GM10266 (cell line): ENCODE measurements around the gene MED1.

Source experiments
- DNase-seq: peaks from one replicate; pipeline ENCODE4 v3.0.0; 2012; ENCODE audit errors: extremely low spot score
- TF ChIP-seq, protein P1 (sequence below): IDR thresholded peaks from 2 replicates; pipeline ENCODE4 v1.5.1; 2012; ENCODE audit warnings: mild to moderate bottlenecking, low read depth; ENCODE audit not compliant: control insufficient read depth, insufficient read depth; ENCODE audit errors: missing control alignments

The MED1 gene

DNA sequence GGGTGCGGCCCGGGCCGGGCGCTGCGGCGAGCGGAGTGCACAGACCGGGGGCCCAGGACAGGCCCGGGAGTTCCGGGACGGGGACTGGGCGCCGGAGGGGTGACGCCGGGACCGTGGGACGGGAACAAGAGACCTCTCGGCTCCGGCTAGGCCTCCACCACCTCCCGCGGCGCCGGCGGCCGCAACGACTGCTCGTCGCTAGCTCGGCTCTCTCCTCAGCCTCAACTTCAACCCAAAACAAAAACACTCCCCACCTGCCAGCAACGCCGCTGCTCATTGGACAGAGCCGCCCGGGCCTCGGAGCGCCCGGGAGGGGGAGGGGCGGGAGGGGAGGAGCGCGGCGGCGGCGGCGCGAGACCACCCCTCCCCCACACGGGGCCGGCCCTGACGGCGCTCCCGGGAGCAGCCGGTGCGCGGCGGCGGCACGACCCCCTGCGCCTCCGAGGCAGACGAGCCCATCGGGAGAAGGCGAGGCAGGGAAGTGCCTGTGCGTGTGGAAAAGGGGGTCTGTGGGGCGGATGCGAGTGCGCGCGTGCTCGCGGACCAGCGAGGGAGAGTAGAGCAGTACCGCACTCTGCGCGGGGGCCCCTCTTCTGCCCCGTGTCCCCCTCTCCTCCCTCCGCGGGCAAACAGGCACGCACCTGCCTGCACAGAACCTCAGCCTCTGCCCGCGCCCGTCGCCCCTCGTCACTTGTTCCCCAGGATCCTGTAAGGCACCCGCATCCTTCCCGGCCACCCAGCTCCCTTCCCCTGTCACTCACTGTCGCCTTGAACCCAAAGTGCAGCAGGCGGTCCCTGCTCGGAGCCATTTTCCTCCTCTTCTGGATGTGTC is 49.4 kb downstream of the MED1 start, which contains the start of gene FBXL20:
FBXL20 (minus strand) TSS at position 215 of the 832 bp plus-strand sequence. CDS start 224 bp downstream, outside the sequence.
- DNase-seq = peak; percentile 98
- TF ChIP-seq, protein P1, sequence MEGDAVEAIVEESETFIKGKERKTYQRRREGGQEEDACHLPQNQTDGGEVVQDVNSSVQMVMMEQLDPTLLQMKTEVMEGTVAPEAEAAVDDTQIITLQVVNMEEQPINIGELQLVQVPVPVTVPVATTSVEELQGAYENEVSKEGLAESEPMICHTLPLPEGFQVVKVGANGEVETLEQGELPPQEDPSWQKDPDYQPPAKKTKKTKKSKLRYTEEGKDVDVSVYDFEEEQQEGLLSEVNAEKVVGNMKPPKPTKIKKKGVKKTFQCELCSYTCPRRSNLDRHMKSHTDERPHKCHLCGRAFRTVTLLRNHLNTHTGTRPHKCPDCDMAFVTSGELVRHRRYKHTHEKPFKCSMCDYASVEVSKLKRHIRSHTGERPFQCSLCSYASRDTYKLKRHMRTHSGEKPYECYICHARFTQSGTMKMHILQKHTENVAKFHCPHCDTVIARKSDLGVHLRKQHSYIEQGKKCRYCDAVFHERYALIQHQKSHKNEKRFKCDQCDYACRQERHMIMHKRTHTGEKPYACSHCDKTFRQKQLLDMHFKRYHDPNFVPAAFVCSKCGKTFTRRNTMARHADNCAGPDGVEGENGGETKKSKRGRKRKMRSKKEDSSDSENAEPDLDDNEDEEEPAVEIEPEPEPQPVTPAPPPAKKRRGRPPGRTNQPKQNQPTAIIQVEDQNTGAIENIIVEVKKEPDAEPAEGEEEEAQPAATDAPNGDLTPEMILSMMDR = no peak

DNA sequence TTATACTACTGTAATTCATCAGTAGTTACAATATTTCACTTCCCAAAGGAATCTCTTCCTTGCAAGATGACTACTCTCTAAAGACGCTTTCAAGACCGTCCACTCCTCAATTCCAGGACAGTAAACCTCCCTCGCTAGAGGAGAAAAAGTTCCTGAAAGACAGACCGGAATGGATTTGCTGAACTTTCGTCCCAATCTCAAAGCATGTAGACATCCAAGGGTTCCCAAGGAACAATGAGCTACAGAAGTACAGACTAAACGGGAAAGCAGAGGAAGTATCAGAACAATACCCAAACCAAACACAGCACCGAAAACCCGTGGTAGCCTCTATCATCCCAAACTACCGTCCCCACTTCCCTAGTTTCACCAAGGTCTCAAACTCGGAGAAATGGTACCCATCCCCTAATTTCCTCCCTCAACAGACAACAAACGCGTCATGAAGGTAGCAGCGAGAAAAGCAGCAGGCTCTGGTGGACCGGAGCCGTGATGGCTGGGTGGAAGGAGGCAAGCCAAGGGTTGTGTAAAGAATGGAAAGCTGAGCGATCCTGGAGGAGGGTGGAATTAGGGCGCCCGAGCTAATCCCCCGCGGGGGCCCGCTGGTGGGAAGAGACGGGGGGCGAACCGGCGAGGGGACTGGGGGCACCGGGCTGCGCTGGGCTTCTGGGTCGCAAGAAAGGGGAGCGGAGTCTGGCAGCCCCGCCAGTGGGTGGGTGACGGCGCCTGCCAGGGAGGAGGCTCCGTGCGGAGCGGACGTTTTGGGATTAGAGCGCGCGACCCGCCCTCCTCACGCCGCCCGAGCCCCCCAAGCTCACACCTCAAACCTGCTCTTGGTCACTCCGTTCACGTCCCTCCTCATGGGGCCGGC is 50.3 kb downstream of the MED1 start:
- no peak for DNase-seq
- TF ChIP-seq, protein P1 = no peak

DNA sequence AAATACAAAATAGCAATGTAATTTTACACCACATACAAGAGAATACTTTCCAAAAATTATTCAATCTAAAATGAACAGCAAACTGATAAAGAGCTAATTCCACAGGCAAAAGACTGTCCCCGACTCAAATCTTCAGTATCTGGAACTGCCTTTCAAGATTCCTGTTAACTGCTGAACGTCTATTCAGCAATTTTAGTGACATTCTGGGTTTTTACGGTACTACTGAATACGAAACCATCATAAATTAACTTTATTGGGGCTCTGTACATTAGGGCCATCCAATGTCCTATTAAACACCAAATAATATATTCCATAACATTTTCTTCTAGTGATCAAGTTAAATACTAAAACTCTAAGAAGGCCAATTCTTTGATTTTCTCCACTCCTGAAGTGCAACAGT is 51.3 kb downstream of the MED1 start:
- TF ChIP-seq, protein P1 = no peak
- DNase-seq = no peak

DNA sequence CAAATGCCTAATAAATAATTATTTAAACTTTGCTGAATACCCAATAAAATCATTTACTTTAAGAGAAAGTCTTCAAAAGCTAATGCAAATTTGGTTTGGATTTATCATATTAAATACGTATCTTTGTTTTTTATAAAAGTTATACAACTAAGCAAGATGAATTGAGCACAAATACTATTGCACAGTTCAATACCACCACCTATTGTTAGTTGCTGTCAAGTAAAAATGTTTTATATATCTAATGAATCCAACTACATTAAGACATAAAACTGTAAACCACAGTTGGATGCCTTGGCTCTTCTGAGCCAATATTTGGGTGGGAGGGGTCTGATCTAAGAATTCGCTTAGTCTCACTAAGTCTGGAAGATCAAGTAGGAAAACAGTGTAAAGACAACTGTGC is 57.3 kb downstream of the MED1 start:
- TF ChIP-seq, protein P1 = no peak
- no peak for DNase-seq

DNA sequence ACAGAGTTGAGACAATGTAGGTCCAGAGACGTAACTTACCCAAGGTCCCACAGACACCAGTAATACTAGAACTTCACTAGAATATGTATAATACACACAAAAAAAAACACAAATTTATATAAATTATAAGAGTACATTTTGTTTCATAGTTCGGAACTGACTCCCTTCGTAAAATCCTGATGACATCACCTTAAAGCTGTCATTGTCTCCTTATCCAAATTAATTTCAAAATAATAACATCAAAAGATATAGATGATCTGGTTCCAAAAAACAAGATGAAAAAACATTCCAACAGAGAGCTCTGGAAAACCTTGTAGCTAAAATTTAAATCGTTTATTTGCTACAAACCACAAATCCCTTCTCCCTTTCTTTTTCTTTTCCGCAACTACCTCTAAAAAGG is 59.6 kb downstream of the MED1 start:
- TF ChIP-seq, protein P1 = no peak
- DNase-seq = no peak

DNA sequence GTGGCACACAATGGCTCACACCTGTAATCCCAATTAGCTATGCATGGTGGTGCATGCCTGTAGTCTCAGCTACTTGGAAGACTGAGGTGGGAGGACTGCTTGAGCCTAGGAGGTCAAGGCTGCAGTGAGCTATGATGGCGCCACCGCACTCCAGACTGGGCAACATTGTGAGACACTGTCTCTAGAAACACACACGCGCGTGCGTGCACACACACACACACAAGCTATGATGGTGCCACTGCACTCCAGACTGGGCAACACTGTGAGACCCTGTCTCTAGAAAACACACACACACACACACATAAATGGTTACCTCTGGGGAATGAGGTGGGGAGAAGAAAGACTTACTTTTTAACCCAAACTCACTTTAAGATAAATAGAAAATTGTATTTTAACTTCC is 66.0 kb downstream of the MED1 start:
- DNase-seq = no peak
- TF ChIP-seq, protein P1 = no peak
